Stimulated activated CD4-positive, alpha-beta T cell treated with anti-CD3 and anti-CD28 coated beads, TNF-alpha, amount 100 ng/mL, for 24 hours (primary cell): ENCODE data around the gene PTCH2.
"Not testable (repeated sequence)": the region's sequence is repeated elsewhere in the genome, so short reads cannot be mapped to it uniquely, and the experiment has no call there.

Experiments used
- DNase-seq, 3 experiments: peaks; one replicate each; pipeline ENCODE4 v3.0.0-alpha.2; 2020; ENCODE audit warnings: low read depth in 3 of 3

Gene PTCH2

DNA sequence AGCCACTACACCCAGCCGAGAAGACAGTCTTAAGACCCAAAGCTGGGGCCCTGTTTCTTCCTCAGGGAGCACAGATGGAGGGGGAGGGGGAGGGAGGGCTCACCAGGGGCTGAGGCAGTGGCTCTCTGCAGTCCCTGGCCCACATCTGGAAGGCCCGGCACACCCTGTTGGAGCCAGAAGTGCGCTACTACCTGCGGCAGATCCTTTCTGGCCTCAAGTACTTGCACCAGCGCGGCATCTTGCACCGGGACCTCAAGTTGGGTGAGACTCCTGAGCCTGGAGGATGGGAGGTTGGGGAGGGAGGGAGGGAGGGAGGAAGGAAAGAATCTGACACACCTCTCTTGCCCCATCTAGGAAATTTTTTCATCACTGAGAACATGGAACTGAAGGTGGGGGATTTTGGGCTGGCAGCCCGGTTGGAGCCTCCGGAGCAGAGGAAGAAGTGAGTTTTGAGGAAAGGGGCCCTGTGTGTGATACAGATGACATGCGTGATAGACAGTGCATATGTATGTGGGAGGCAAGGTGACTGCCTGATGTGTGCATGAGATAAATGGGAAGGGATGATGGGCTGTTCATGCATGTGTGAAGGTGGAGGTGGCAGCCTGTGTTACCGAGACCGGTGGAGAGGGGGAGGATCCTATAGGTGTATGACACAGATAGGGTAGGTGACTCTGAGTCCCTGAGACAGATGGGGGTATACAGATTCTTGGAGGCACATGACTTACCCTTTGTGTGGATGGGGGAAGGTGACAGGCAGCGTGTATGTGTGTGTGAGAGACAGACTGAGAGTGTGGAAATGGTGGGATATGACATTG lies 41.4 kb downstream of the PTCH2 start:
- DNase-seq: peak in 2 of 3 experiments; percentile 47

DNA sequence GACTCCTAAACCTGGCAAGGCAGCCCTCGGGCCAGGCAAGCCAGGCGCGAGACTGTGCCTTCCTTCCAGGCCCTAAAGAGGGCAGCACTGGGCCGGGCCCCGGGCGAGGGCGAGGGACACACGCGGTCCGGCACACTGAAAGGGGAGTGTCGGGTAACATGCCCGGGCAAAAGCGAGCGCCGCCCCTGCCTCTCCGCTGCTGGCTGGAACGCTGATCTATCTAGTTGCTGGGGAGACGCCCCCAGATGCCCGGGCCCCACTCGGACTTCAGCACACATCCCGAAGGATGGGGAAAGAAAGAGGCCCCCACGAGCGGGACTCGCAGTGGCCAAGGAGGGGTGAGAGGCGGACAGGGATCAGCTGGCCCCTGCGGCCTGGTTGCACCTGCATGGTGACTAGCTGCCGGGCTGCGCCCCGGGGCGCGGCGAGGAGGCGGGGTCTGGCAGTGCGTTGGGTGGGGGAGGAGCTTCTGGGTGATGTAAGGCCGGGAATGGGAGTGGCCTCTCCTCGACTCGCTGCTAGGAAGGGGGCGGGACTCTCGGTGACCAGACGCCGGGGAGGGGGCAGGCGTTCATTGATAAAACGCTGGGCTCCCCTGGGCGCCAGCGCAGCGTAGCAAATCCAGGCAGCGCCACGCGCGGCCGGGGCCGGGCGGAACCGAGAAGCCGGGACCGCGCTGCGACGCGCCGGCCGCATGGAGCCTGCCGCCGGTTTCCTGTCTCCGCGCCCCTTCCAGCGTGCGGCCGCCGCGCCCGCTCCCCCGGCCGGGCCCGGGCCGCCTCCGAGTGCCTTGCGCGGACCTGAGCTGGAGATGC lies 43.1 kb downstream of the PTCH2 start, which contains the start of gene PLK3:
Gene PLK3 (plus strand): TSS at position 608 of the 815 bp plus-strand sequence. CDS start 87 bp downstream, at position 695.
- peak; percentile 97 to 98 (median 98) for DNase-seq

DNA sequence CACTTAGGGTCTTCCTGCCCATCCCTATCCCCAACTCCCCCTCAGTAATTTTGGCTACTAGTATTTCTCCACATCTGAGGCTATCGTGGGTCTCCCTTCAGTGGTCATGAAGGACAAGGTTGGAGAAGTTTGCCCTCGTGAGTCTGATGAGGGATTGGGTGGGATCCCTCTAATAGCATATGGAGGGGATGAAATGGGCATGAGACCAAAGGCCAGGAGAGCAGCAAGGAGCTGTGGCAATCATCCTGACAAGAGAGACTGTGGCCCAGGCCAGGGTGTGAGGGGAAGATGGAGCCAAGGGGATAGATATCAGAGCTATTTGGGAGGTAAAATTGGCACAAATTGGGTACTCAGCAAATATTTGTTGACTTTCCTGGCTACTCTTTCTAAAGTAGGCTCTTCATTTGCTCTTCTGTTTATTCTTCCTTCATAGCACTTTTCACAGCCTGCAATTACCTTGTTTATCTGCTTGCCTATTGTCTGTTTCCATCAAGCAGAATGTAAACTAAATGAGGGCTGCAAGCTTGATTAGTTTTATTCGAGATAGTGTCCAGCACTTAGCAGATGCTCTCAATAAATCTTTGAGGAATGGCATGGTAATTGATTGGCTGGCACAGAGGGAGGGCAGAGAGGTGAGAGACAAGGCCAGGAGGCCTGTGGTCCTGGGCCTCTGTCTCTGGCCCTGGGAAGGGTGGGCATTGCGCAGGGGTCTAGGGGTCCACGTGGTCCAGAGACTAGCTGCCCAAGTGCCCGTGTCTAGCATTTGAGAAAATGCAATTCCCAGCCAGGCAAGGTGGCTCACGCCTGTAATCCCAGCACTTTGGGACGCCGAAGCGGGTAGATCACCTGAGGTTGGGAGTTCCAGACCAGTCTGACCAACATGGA lies 44.3 kb downstream of the PTCH2 start:
- no peak for DNase-seq

DNA sequence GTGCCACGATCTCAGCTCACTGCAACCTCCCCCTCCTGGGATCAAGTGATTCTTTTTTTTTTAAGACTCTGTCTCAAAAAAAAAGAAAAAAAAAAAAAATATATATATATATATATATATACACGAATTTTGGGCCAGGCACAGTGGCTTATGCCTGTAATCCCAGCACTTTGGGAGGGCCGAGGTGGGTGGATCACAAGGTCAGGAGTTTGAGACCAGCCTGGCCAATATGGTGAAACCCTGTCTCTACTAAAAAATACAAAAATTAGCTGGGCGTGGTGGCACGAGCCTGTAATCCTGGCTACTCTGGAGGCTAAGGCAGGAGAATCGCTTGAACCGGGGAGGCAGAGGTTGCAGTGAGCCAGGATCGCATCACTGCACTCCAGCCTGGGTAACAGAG lies 45.2 kb downstream of the PTCH2 start:
- not testable (repeated sequence) for DNase-seq

DNA sequence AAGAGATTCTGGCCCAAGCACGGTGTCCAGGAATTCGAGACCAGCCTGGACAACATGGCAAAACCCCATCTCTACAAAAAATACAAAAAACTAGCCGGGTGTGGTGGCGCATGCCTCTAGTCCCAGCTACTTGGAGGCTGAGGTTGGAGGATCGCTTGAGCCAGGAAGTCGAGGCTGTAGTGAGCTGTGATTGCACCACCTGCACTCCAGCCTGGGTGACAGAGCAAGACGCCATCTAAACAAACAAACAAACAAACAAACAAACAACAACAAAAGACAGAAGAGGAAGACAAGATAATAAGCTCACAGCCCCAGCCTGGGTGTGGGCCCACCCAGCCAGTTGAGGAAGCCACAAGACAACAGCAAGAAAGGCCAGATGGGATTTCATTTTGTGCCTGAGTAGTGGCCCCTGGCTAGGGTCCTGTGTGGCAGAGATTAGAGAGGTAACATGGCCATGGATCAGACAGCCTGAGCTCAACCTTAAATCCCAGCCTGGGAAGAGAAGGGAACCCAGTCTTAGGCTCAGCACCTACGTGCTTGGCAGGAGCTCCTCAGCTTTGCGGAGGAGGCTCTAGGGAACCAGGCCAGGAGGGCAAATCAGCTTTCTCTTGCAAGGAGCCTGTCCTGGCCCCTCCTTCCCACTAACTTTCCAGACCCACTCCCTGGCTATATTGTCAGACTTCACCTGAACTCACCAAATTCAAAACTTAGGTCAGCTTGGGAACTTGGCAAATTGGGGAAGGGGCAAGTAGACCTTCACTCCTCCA lies 50.1 kb downstream of the PTCH2 start:
- no peak for DNase-seq

DNA sequence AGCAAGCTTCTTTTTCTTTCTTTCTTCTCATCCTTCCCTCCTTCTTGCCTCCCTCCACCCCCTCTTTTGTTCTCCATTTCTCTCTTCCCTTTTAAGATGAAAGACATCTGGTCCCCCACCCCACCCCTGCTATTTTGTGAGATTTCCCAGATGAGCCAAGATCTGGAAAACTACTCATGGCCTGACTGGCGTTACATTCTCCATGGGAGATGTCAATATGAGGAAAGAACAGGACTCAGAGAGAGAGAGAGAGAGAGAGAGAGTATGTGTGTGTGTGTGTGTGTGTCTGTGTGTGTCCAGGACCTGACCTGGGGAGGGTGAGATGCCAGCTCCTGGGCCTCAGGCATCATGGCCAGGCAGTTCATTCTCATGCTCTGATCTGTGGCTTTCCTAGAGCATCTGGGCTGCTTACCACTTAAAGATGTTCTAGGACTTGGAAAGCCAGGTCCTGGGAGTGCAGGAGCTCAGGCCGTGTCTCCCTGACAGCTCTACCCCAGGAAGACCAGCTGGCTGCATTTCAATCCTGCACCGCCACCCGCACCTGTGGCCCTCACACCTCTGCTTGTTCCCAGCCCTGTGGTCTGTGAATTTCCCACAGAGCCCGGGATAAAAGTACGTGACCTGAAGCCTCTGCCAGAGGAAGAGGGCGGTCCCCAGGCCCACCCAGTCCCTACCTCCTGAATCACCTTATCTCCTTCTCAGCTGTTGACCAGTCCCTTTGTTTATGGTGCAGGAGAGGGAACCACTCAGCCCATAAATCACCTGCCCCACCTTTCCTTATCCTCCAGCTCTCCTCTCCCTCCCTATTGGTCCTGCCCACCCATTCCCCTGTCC lies 51.9 kb downstream of the PTCH2 start:
- DNase-seq: no peak

DNA sequence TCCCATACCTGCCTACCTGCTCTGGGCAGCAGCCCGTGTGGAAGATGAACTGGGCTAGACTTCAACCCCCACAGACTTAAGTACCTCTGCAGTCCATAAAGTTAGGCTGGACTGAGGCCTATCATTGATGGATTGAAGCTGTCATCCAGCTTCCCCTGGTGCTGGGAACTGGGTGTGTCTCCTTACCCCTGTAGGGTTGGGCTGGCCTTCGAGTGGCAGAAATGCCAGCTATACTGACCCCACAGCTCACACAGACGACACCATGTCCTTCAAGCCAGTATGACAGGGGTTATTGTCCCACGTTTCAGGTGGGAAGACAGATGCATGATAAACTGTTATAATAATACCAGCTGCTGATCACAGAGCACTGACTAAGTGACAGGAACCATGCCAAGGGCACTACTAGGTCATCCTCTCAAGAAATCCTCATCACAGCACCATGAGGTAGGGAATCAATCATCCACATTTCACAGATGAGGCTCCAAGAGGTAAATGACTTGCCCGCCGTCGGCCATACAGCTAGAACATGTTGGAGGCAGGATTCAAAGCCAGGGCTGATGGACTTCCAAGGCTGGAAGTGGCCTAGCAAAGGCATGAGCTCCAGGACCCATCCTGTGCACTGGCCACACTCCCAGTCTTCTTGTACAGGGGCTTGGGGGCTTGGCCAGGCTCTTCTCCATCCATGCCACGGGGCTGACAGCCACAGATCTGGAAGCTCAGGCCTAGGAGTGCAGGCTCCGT lies 54.8 kb downstream of the PTCH2 start, which contains the start of gene BEST4:
Gene BEST4 (minus strand): TSS at position 51 of the 741 bp plus-strand sequence. CDS start 465 bp downstream, outside the sequence.
- no peak for DNase-seq

DNA sequence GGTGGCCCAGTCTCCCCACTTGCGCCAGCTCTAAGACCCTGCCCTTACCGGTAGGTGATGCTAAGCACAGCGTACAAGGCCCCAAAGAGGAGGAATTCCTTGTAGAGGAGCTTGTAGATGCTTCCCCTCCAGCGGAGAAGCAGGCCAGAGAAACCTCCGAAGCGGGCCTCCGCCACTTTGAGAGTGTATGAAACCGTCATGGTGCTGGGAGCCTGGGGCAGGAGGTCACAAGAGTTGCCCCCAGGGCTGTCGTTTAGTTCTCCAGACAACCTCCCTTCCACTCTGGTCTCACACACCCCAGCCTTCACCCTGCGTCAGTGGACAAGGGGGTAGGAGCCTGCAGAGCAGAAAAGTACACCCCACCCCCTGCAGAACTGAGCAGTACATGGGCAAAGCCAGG lies 55.5 kb downstream of the PTCH2 start:
- DNase-seq: no peak

DNA sequence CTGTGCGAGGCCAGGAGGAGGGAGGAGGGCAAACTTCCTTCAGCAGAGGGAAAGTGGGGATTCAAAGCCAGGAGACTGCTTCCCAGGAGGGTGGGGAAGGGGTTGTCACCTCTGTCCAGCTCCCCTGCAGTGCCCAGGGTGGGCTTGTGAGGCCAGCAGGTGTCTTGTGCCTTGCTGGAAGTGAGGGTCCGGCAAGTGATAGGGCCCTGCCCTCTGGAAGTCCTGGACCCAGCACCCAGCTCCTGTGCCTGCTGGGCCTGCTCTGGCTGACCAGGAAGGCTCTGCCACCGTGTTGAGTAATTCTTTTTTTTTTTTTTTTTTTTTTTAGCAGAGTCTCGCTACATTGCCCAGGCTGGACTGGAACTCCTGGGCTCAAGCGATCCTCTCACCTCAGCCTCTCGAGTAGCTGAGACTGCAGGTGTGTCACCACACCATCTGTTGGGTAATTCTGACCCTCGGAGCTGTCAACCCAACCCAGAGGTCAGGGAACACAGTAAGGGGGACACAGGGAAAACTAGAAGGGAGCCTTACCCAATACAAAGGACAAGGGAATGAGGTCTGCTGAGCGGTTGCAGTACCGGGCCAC lies 56.1 kb downstream of the PTCH2 start:
- DNase-seq: no peak

DNA sequence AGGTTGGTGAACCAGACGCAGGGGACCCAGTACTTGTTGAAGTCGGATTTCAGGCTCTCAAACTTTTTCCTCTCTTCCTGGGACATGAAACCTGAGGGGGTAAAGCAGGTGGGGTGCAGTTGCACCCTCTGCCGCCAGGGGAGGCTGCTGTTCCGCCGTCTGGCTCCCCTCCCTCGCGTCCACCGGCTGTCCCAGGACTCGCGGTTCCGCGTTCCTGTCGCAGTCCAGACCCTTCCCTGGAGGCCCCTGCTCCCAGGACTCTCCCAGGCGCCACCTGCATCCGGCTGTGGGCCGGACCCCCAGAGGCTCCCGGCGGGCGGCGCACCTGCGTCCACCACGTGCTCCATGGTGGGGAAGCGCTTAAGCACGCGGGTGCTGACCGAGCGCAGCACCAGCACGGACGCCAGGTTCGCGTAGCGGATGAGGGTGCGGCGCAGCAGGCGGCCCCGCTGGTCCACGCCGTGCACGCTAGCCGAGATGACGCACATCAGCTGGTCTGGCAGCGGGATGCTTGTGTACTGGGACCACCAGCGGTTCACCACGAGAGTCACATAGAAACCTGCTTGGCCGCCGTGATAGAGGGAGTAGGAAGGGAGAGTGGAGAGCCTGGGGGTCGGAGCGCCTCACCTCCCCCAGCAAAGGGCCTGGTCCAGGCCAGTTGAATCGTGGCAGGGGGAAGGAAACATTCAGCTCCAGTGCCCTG lies 56.8 kb downstream of the PTCH2 start:
- peak; percentile 57 to 78 (median 58) for DNase-seq

DNA sequence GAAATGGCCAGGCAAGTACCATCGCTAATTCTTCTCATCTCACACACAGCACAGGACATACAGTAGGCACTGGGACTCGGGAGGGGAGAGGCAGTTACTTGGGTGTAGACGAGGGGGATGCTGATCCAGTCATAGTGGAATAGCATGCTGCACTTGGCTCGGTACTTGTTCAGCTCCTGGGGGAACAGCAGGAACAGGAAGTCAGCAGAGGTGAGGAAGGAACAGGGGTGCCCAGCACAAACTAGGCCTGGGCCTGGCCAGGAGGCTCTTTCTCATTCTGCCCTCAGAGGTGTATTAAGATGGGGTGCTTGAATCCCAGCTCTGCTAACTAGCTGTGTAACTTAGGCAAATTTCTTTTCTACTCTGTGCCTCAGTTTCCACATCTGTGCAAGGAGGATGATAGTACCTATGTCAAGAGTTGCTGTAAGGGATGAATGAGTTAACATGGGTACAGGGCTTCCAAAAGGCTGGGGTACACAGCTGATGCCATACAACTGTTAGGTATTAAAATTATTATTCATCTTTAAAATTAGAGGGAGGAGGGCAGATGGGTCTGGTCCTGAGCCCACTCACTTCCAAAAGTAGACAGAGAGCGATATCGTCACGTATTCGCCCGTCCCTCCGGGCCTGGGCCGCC lies 57.4 kb downstream of the PTCH2 start:
- DNase-seq: no peak

DNA sequence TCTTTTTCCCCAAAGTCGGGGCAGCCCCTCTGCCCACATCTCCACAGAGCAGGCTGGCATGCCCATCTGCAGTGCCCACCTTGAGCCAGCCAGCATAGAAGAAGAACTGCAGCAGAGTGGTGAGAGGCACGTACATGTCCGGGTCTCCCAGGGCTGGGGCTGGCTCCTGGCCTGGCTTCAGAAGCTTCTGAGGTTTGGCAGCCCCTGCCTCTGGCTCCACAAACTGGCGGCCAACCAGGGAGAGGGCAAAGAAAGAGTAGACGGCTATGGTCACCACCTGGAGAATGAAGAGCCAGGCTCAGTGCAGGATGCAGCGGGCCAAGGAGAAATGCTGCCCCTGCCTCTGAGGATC lies 58.0 kb downstream of the PTCH2 start:
- no peak for DNase-seq

DNA sequence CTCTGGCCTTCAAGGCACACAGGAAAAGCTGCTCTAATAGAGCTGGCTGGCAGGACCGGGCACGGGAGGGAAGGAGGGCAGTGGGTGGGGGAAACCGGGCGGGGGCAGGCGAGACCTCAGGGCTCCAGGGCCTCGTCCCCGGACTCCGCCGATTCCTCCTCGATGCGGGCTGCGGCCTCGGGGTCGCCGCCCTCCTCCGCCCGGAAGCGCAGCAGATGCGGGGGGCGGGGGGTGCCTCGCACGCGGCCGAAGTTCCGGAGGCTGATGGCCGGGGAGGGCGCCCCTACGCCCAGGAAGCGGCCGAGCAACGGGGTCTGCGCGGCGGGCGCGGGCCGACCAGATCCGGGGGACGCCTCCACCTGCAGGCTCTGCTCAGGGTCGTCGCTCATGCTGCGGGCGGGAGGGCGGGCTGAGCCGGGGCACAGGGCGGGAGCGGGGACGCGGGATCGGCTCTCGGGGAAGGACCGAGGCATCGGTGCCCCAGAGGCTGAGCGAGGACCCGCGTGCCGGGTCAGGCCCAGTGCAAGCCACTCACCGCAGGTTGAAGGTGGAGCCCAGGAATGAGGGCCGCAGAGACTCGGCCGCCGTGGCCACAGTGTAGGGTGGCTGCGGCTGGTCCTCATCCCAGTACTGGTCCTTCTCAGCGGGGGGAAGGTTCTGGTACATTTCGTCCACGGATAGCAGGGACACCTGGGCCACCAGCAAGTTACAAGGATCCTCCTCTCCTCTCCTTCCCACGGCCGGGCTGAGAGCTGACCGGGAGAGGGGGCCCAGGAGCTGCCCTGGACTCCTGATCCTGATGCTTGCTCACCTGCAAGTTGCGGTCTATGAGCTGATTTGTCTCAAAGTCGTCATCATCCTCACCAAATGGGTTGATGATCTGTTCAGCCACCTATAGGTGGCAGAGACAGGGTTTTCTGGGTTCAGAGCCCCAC lies 58.7 kb downstream of the PTCH2 start:
- DNase-seq: no peak

DNA sequence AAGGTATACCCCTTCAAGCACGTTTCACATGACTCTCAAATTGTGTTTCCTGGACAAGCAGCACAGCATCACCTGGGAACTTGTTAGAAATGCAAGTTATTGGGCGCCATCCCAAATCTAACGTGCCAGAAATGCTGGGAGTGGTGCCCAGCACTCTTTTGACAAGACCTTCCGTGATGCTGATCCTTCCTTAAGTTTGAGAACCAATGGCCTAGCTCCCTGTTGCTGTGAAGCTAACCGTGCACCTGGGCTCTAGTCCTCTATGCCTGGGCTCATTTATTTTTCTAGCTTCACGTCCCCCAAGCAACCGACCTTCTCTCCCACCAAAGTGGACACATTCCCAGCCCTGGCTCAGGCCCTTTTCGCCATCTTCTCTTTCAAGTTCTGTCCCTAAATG lies 59.4 kb downstream of the PTCH2 start:
- no peak for DNase-seq

DNA sequence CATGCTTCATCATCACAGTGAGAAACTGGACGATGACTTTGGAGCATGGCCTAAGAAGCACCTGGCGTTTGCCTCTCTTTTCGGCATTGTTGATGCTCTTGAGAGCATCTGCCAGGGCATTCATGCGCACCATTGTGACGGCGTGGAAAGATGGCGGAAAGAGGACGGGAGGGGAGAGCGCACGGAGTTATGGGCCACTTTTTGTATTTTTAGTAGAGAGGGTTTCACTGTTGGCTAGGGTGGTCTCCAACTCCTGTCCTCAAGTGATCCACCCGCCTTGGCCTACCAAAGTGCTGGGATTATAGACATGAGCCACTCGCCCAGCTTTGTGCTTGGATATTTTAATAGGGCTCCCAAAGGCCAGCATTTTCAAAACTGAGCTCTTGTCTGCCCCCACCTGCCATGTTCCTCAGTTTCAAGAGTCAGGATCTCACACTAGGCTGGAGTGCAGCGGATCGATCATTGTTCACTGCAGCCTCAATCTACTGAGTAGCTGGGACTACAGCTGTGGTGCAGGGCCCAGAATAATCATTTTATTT lies 62.4 kb downstream of the PTCH2 start:
- DNase-seq: no peak
